ENCODE measurements around the gene SEPTIN8. TPM values are rescaled to one million over a fixed set of nuclear protein-coding genes. Genes with fewer than 3 reads are reported as not detected.

The SEPTIN8 gene
- total and polyA plus RNA-seq, 10 of the 15 experiments (the other 5 are each of a cell fraction or from before 2014, with no cell fraction given) = 6.1 to 96.1 (median 29.4) TPM

DNA sequence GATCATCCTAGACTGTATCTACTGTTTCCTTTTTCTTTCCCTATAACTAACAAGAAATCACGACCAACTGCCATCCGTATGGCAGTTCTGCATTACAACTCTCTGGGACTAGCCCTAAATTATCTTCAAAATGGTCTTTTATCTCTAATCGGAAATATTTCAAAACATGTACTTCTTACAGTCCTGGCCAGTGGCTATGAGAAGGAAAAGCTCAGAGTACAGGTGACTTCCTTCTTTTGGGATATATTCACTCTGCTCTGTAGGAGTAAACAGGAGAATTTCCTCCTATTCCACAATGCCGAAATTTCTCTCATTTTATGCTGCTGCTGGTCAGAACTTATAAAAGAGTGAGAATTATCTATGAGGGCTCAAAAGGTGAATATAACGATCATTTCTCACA is 1.8 kb upstream of the SEPTIN8 start:
- H3K4me2 ChIP-seq (ENCODE audit: control insufficient read depth, insufficient read depth) = no peak overlapping the region
- intact Hi-C loops (cut with micrococcal nuclease; ENCODE audit: unreplicated experiment) (no loop called here), in situ Hi-C loops (cut with MboI) (no loop called here)
- no peak for FAIRE-seq
- no peak overlapping the region for H3K9ac ChIP-seq (ENCODE audit: control insufficient read depth, insufficient read depth, low read length)
- H4K20me1 ChIP-seq (ENCODE audit: control insufficient read depth, insufficient read depth) = no peaks in the 10 kb centered on the region
- ChIA-PET POLR2A (interaction anchor here (0.5 to 7.2 kb wide), 6 partner anchors 11 to 107 kb away, joined by 3 to 56 read pairs (median 6); no protein-coding TSS in a partner anchor), SMC1A (ENCODE audit: uncharacterized antibody, unreplicated experiment) (interaction anchor here (0.6 to 7.5 kb wide), 7 partner anchors 8 to 88 kb away, joined by 3 to 88 read pairs (median 7); partner anchors contain the start of genes CCNI2 and UQCRQ), CTCF (interaction anchor here (0.6 to 1.7 kb wide), 3 partner anchors 28 to 65 kb away, joined by 3 to 7 read pairs (median 3); no protein-coding TSS in a partner anchor), RAD21 (ENCODE audit: unreplicated experiment) (interaction anchor here (1.2 to 2.5 kb wide), 5 partner anchors 23 to 42 kb away, joined by 3 to 9 read pairs (median 8); partner anchors contain the start of gene KIF3A)
- BruUV-seq (replicated peaks) = no TSS peak
- WGBS (ENCODE audit: insufficient coverage, insufficient replicate concordance, low lambda C conversion rate, missing lambda C conversion rate) = 92% methylated on average over 5 of the region's 5 CpGs
- H3K27ac ChIP-seq (ENCODE audit: control insufficient read depth, insufficient read depth) = no peak overlapping the region
- H3K27me3 ChIP-seq (replicated peaks in 1 of 2; ENCODE audit: control insufficient read depth in 2 of 2, insufficient read depth in 2 of 2, low read length in 1 of 2) = no peaks in the 10 kb centered on the region
- H3K36me3 ChIP-seq (ENCODE audit: control insufficient read depth in 2 of 2, insufficient read depth in 2 of 2, low read length in 1 of 2) = no peaks in the 10 kb centered on the region
- no peak for TF ChIP-seq BRCA1 (IDR thresholded peaks at IDR 0.05; ENCODE audit: low read depth, low read length)
- no peak for TF ChIP-seq ZNF384 (IDR thresholded peaks at IDR 0.05; ENCODE audit: borderline replicate concordance, low read depth, low read length)
- TF ChIP-seq HCFC1 (IDR thresholded peaks at IDR 0.05; ENCODE audit: low read length) = no peak
- no peak for TF ChIP-seq LARP7 (IDR thresholded peaks at IDR 0.05)
- no peak for TF ChIP-seq IRF4 (IDR thresholded peaks at IDR 0.05; ENCODE audit: low read depth, low read length)
- no peak for TF ChIP-seq DPF2 (IDR thresholded peaks at IDR 0.05)
- TF ChIP-seq E2F4 (IDR thresholded peaks at IDR 0.05; ENCODE audit: low read depth, low read length) = no peak
- no peak for TF ChIP-seq KDM1A (IDR thresholded peaks at IDR 0.05; ENCODE audit: borderline replicate concordance)
- TF ChIP-seq SREBF1 (IDR thresholded peaks at IDR 0.05; ENCODE audit: low read length) = no peak
- no peak for TF ChIP-seq ASH2L (IDR thresholded peaks at IDR 0.05; ENCODE audit: borderline replicate concordance, low read depth)
- TF ChIP-seq, protein P1, sequence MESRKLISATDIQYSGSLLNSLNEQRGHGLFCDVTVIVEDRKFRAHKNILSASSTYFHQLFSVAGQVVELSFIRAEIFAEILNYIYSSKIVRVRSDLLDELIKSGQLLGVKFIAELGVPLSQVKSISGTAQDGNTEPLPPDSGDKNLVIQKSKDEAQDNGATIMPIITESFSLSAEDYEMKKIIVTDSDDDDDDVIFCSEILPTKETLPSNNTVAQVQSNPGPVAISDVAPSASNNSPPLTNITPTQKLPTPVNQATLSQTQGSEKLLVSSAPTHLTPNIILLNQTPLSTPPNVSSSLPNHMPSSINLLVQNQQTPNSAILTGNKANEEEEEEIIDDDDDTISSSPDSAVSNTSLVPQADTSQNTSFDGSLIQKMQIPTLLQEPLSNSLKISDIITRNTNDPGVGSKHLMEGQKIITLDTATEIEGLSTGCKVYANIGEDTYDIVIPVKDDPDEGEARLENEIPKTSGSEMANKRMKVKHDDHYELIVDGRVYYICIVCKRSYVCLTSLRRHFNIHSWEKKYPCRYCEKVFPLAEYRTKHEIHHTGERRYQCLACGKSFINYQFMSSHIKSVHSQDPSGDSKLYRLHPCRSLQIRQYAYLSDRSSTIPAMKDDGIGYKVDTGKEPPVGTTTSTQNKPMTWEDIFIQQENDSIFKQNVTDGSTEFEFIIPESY (IDR thresholded peaks at IDR 0.05) = no peak
- no peak for TF ChIP-seq USF1 (IDR thresholded peaks at IDR 0.05; ENCODE audit: borderline replicate concordance, extremely low read length, insufficient read depth, low read depth, low read length)
- TF ChIP-seq NFYA (IDR thresholded peaks at IDR 0.05; ENCODE audit: borderline replicate concordance, low read depth, low read length) = no peak
- no peak for TF ChIP-seq ZBED1 (IDR thresholded peaks at IDR 0.05; ENCODE audit: borderline replicate concordance)
- TF ChIP-seq, protein P2, sequence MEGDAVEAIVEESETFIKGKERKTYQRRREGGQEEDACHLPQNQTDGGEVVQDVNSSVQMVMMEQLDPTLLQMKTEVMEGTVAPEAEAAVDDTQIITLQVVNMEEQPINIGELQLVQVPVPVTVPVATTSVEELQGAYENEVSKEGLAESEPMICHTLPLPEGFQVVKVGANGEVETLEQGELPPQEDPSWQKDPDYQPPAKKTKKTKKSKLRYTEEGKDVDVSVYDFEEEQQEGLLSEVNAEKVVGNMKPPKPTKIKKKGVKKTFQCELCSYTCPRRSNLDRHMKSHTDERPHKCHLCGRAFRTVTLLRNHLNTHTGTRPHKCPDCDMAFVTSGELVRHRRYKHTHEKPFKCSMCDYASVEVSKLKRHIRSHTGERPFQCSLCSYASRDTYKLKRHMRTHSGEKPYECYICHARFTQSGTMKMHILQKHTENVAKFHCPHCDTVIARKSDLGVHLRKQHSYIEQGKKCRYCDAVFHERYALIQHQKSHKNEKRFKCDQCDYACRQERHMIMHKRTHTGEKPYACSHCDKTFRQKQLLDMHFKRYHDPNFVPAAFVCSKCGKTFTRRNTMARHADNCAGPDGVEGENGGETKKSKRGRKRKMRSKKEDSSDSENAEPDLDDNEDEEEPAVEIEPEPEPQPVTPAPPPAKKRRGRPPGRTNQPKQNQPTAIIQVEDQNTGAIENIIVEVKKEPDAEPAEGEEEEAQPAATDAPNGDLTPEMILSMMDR (IDR thresholded peaks at IDR 0.05 in 2 of 3, conservative IDR thresholded peaks at IDR 0.05 in 1 of 3; ENCODE audit: control insufficient read depth in 2 of 3, extremely low read depth in 1 of 3, insufficient read depth in 1 of 3, low read depth in 3 of 3, low read length in 3 of 3) = no peak
- TF ChIP-seq EP300 (IDR thresholded peaks at IDR 0.05; ENCODE audit: borderline replicate concordance in 1 of 2, control insufficient read depth in 1 of 2, low read depth in 2 of 2, low read length in 2 of 2) = no peak
- TF ChIP-seq, protein P3, sequence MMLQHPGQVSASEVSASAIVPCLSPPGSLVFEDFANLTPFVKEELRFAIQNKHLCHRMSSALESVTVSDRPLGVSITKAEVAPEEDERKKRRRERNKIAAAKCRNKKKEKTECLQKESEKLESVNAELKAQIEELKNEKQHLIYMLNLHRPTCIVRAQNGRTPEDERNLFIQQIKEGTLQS (IDR thresholded peaks at IDR 0.05; ENCODE audit: borderline replicate concordance, extremely low read depth, low read depth, low read length) = no peak
- H2AFZ ChIP-seq (ENCODE audit: control insufficient read depth, low read depth, low read length) = no peak overlapping the region
- DNase-seq (ENCODE audit: low read depth, low spot score) = no peak
- peaks cover 9% of the 10 kb centered on the region for H3K79me2 ChIP-seq (ENCODE audit: control insufficient read depth, insufficient read depth, low read length)
- H3K4me3 ChIP-seq = no peak overlapping the region
- no peaks in the 10 kb centered on the region for H3K9me3 ChIP-seq (replicated peaks; ENCODE audit: control insufficient read depth, insufficient read depth, low read length)
- peaks cover 7% of the 10 kb centered on the region for H3K4me1 ChIP-seq (ENCODE audit: control insufficient read depth, insufficient read depth, low read length)
- no peak for ATAC-seq

Data from GM12878 (cell line).